IgD-negative memory B cell (primary cell): ENCODE measurements around the gene BOLA3. TPM values are rescaled to one million over a fixed set of nuclear protein-coding genes. Genes with fewer than 3 reads are reported as not detected.

Source experiments
- H3K27ac Mint-ChIP-seq, 3 donors: one replicate each; pipeline ENCODE4 v1.8.0; 2020 to 2022; ENCODE audit warnings: mild to moderate bottlenecking in 3 of 3, mixed read lengths in 3 of 3, moderate library complexity in 1 of 3
- H3K27me3 Mint-ChIP-seq: one replicate; pipeline ENCODE4 v1.8.0; 2021; ENCODE audit warnings: mixed read lengths
- H3K36me3 Mint-ChIP-seq: one replicate; pipeline ENCODE4 v1.8.0; 2020; ENCODE audit warnings: mild to moderate bottlenecking, mixed read lengths
- H3K4me1 Mint-ChIP-seq, 3 donors: one replicate each; pipeline ENCODE4 v1.8.0; 2020 to 2022; ENCODE audit warnings: mixed read lengths in 3 of 3, mild to moderate bottlenecking in 1 of 3
- H3K4me3 Mint-ChIP-seq, 4 donors: one replicate each; pipeline ENCODE4 v1.8.0; 2020 to 2022; ENCODE audit warnings: mild to moderate bottlenecking in 4 of 4, mixed read lengths in 4 of 4, moderate library complexity in 3 of 4
- H3K9me3 Mint-ChIP-seq, 3 donors: one replicate each; pipeline ENCODE4 v1.8.0; 2020 to 2021; ENCODE audit warnings: mixed read lengths in 3 of 3, mild to moderate bottlenecking in 1 of 3
- polyA plus RNA-seq: library from polyadenylated mRNA; unstranded; fragments of 300-500 nt; fragmentation: Illumina TruSeq; gene quantifications from one replicate; pipeline ENCODE4 v1.2.3, GENCODE V29; 2021

BOLA3 gene
- polyA plus RNA-seq, 1 donor from 2014 or later = 44.5 TPM

GRCh38 chr2:74087696-74088095 is 60.0 kb downstream of the BOLA3 start:
- Mint-ChIP-seq H3K36me3 (peaks cover 11% of the 10 kb centered on the region), H3K9me3 (no peaks in the 10 kb centered on the region), H3K27ac (peak overlapping the region in 1 of 3 donors; percentile 70), H3K4me3 (no peak overlapping the region), H3K27me3 (no peaks in the 10 kb centered on the region), H3K4me1 (peaks cover 0 to 2% (median 0%) of the 10 kb centered on the region in 3 donors)

GRCh38 chr2:74086021-74086420 is 61.7 kb downstream of the BOLA3 start:
- H3K9me3 Mint-ChIP-seq = no peaks in the 10 kb centered on the region
- no peak overlapping the region for H3K4me3 Mint-ChIP-seq
- peaks cover 9% of the 10 kb centered on the region for H3K36me3 Mint-ChIP-seq
- peaks cover 0 to 2% (median 0%) of the 10 kb centered on the region in 3 donors for H3K4me1 Mint-ChIP-seq
- H3K27ac Mint-ChIP-seq = no peak overlapping the region
- H3K27me3 Mint-ChIP-seq = no peaks in the 10 kb centered on the region

Other genes starting within 250 kb of the BOLA3 start
- gene DGUOK, start 221.0 kb downstream of the BOLA3 start, polyA plus RNA-seq = 187 TPM
- 0.46 TPM for gene TET3, start 163.0 kb downstream of the BOLA3 start, polyA plus RNA-seq
- gene MOB1A, start 31.0 kb upstream of the BOLA3 start, polyA plus RNA-seq = 196 TPM
- gene MTHFD2, start 50.7 kb upstream of the BOLA3 start, polyA plus RNA-seq = 6.0 TPM
- gene SLC4A5, start 195.5 kb upstream of the BOLA3 start, polyA plus RNA-seq = 1.2 TPM
- gene DCTN1, start 232.4 kb upstream of the BOLA3 start, polyA plus RNA-seq = 71.4 TPM